MV-4-11 (cell line): Measurements from ENCODE around the gene CMSS1.
"Not testable (repeated sequence)": the region's sequence is repeated elsewhere in the genome, so short reads cannot be mapped to it uniquely, and the experiment has no call there.

Experiments
- DNase-seq: peaks from one replicate; lab custom pipeline; 2025; lab: John Stamatoyannopoulos, UW

CMSS1 gene

GRCh38 chr3:100227511-100227921 lies 409.9 kb downstream of the CMSS1 start:
- DNase-seq, result no peak

GRCh38 chr3:100228247-100228646 lies 410.6 kb downstream of the CMSS1 start:
- no peak for DNase-seq

DNA sequence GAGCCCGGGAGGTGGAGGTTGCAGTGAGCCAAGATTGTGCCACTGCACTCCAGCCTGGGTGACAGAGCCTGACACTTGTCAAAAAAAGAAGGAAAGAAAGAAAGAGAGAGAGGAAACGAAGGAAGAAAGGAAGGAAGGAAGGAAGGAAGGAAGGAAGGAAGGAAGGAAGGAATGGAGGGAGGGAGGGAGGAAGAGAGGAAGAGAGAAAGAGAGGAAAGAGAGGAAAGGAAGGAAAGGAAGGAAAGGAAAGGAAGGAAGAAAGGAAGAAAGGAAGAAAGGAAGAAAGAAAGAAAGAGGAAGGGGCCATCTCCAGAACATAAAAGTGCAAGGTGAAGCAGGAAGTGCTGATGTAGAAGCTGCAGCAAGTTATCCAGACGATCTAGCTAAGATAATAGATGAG lies 411.5 kb downstream of the CMSS1 start:
- not testable (repeated sequence) for DNase-seq

GRCh38 chr3:100230710-100231109 lies 413.0 kb downstream of the CMSS1 start:
- no peak for DNase-seq
